G401.6 (cell line): ENCODE data around the gene AVPR2.

ENCODE experiments used
- FAIRE-seq: peaks from 2 replicates; lab custom pipeline; 2012; peaks lifted over from hg19 to GRCh38; lab: Jason Lieb, UNC

The AVPR2 gene

DNA sequence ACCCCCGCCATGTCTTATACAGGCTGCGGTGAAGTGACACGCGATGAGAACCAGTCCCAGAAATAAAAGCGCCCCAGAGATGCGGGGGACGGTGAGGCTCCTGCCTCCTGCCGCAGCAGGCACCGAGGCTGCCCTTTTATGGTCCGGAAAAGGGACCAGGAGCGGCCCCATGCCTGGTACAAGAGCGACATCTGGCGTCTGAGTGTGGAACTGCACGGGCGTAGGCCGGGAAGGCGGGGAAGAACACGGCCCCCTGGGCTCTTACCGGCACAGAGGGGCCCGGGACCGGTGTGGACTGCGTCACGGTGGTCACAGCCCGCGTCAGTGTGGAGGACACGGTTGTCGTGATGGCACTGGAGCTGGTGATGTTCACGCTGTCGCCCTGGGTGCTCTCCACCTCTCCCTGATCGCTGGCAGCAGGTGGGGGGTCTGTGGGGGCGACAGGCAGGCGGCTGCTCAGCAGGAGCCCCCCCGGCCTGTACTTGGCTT, 48.9 kb downstream of the AVPR2 start:
- peak; percentile 54 for FAIRE-seq

- no peak for FAIRE-seq
Observed at GRCh38 chrX:153953892-153954557, 49.6 kb downstream of the AVPR2 start.

- FAIRE-seq = no peak
Observed at GRCh38 chrX:153954558-153955227, 50.2 kb downstream of the AVPR2 start.

GRCh38 chrX:153955228-153955732, 50.8 kb downstream of the AVPR2 start:
- FAIRE-seq = no peak

DNA sequence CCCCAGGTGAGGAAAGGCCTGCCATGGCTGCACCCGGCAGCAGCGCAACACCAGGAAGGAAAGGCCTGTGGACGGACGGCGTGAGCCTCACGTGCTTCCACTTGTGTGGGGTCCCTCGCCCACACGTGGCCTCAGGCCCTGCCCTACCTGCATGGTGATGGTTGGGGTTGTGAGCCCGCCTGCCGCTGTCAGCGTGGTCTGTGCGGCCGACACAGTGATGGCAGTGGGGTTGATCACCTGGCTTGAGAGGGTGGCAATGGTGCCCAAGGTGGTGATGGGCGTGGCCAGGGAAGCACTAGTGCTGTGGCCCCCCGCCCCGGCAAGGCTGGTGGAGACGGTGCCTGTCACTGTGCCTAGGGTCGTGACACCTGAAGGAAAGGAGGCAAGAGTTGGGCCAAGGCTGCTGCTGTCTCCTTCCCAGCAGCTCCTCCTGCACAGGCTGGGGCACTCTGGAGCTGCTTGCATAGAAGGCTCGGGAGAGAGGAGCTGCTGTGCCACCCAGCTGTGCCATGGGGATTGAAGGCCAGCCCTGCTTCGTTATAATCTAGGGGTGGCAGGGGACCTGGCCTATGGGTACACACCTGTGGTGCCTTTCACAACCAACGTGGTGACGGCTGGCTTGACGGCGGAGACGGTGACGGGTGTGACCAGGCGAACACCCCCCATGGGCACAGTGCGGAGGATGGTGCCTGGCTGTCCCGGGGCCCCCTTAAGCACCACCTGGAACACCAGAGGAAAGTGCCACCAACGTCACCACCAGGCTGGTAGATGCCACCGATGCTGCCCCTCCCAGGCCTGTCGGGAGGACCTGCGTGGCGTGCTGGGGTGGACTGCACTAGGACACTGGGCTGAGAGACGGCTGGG, 51.8 kb downstream of the AVPR2 start:
- FAIRE-seq = no peak
